DOHH2 (cell line): ENCODE data around the gene METTL24.

ENCODE experiments used
- H3F3A ChIP-seq: fragments of 200-600 bp; sonication (generic), shearing (Covaris generic); 2 replicates; pipeline ENCODE4 v1.6.0; 2016; ENCODE audit warnings: antibody characterized with exemption, mild to moderate bottlenecking; ENCODE audit not compliant: control insufficient read depth, insufficient read depth
- H3K27ac ChIP-seq: fragments of 200-600 bp; sonication (generic); 2 replicates; pipeline ENCODE4 v1.5.1; 2014; ENCODE audit warnings: low read depth, mild to moderate bottlenecking, low read length, moderate library complexity
- H3K27me3 ChIP-seq: fragments of 200-600 bp; sonication (generic); 2 replicates; pipeline ENCODE4 v1.6.1; 2014; ENCODE audit warnings: mild to moderate bottlenecking, low read length, mixed read lengths; ENCODE audit not compliant: control insufficient read depth
- H3K36me3 ChIP-seq: fragments of 200-600 bp; sonication (generic); 2 replicates; pipeline ENCODE4 v1.6.1; 2014; ENCODE audit warnings: mild to moderate bottlenecking, low read length, moderate library complexity, mixed read lengths; ENCODE audit not compliant: control insufficient read depth
- H3K4me1 ChIP-seq: fragments of 200-600 bp; sonication (generic); 2 replicates; pipeline ENCODE4 v1.6.1; 2014; ENCODE audit warnings: mild to moderate bottlenecking, low read length, mixed read lengths; ENCODE audit not compliant: control insufficient read depth
- H3K4me2 ChIP-seq: fragments of 200-600 bp; sonication (generic); 2 replicates; pipeline ENCODE4 v1.6.0; 2014; ENCODE audit warnings: mild to moderate bottlenecking, low read length, moderate library complexity
- H3K4me3 ChIP-seq: fragments of 200-600 bp; sonication (generic); 2 replicates; pipeline ENCODE4 v1.5.1; 2014; ENCODE audit warnings: mild to moderate bottlenecking, low read length, mixed read lengths
- H3K79me2 ChIP-seq: fragments of 200-600 bp; sonication (generic); 2 replicates; pipeline ENCODE4 v1.6.1; 2014; ENCODE audit warnings: mild to moderate bottlenecking, low read length, mixed read lengths; ENCODE audit not compliant: control insufficient read depth
- H3K9me2 ChIP-seq: fragments of 200-600 bp; sonication (generic); replicated peaks from 2 replicates; pipeline ENCODE4 v1.6.1; 2014; ENCODE audit warnings: mild to moderate bottlenecking, low read length, mixed read lengths; ENCODE audit not compliant: control insufficient read depth
- H3K9me3 ChIP-seq: fragments of 200-600 bp; sonication (generic); 2 replicates; pipeline ENCODE4 v1.6.1; 2014; ENCODE audit warnings: antibody characterized with exemption, low read length, mixed read lengths; ENCODE audit not compliant: control insufficient read depth, insufficient read depth
- H4K20me1 ChIP-seq: fragments of 200-600 bp; sonication (generic); 2 replicates; pipeline ENCODE4 v1.6.0; 2014; ENCODE audit warnings: low read depth, mild to moderate bottlenecking, antibody characterized with exemption, low read length, moderate library complexity; ENCODE audit not compliant: control insufficient read depth, insufficient read depth
- EZH2phosphoT487 ChIP-seq: fragments of 200-600 bp; sonication (generic); IDR thresholded peaks from 2 replicates; pipeline ENCODE4 v1.6.1; 2017; ENCODE audit warnings: borderline replicate concordance, mild to moderate bottlenecking, antibody characterized with exemption, low read length, moderate library complexity, mixed read lengths
- TF ChIP-seq, protein P1 (sequence below): fragments of 200-600 bp; sonication (generic); IDR thresholded peaks from one replicate; pipeline ENCODE4 v1.5.1; 2014; ENCODE audit warnings: antibody characterized with exemption, mild to moderate bottlenecking, low read depth, low read length; ENCODE audit not compliant: poor library complexity, severe bottlenecking

Gene METTL24

DNA sequence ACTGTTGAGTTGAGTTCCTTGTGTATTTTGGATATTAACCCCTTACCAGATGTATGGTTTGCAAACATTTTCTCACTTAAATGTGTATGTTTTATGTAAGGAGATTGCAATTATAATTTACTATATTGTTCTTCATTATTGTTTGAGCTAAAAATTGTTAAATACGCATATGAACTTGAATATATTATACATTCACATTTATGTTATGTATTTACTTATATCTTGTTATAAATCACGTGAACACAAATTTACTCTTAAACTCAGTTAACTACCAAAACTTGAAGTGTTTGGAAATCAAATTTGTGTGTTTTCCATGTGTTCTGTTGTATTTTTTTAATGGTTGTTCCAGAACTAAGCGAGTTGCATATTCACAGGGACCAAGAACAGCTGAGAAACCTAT, 159.6 kb downstream of the METTL24 start:
- TF ChIP-seq, protein P1, sequence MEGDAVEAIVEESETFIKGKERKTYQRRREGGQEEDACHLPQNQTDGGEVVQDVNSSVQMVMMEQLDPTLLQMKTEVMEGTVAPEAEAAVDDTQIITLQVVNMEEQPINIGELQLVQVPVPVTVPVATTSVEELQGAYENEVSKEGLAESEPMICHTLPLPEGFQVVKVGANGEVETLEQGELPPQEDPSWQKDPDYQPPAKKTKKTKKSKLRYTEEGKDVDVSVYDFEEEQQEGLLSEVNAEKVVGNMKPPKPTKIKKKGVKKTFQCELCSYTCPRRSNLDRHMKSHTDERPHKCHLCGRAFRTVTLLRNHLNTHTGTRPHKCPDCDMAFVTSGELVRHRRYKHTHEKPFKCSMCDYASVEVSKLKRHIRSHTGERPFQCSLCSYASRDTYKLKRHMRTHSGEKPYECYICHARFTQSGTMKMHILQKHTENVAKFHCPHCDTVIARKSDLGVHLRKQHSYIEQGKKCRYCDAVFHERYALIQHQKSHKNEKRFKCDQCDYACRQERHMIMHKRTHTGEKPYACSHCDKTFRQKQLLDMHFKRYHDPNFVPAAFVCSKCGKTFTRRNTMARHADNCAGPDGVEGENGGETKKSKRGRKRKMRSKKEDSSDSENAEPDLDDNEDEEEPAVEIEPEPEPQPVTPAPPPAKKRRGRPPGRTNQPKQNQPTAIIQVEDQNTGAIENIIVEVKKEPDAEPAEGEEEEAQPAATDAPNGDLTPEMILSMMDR, result no peak
- no peak for TF ChIP-seq EZH2phosphoT487
- H3K4me2 ChIP-seq, result no peak overlapping the region

DNA sequence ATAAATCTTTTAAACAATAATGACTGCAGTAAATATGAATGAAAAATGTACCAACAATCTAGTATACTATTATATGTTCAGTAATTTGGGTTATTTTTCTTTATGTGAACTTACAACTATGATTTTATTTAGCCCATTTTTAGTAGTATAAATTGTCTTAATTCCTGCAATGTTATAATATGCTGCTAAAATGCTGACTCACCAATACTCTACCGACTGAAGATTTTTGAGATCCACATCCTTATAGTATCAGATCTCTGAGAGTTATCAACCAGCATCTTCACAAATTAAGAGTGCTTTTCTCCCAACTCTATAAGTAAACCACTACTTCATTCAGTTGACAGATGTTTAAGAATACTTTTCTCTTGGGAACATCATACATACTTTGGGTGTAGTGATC, 161.3 kb downstream of the METTL24 start:
- Histone ChIP-seq H3K27me3 (no peaks in the 10 kb centered on the region), H3K9me3 (no peaks in the 10 kb centered on the region), H3K79me2 (peaks cover 85% of the 10 kb centered on the region), H3K4me1 (peaks cover 35% of the 10 kb centered on the region), H4K20me1 (no peaks in the 10 kb centered on the region), H3K27ac (no peak overlapping the region), H3K4me3 (no peak overlapping the region), H3K9me2 (no peaks in the 10 kb centered on the region), H3F3A (peaks cover 2% of the 10 kb centered on the region; the same call in 1 of the 2 replicates), H3K4me2 (no peak overlapping the region), H3K36me3 (peaks cover 33% of the 10 kb centered on the region)
- TF ChIP-seq, protein P1, result no peak
- TF ChIP-seq EZH2phosphoT487, result no peak

More for the DNA sequence above, 159.6 kb downstream of the METTL24 start:
- peaks cover 45% of the 10 kb centered on the region for H3K4me1 ChIP-seq
- no peaks in the 10 kb centered on the region for H3K27me3 ChIP-seq
- H3K27ac ChIP-seq, result no peak overlapping the region
- H3F3A ChIP-seq, result peaks cover 10% of the 10 kb centered on the region
- H3K4me3 ChIP-seq, result no peak overlapping the region
- peaks cover 34% of the 10 kb centered on the region for H3K36me3 ChIP-seq
- H3K9me3 ChIP-seq, result no peaks in the 10 kb centered on the region
- H3K79me2 ChIP-seq, result peaks cover 92% of the 10 kb centered on the region
- H4K20me1 ChIP-seq, result no peaks in the 10 kb centered on the region
- no peaks in the 10 kb centered on the region for H3K9me2 ChIP-seq

DNA sequence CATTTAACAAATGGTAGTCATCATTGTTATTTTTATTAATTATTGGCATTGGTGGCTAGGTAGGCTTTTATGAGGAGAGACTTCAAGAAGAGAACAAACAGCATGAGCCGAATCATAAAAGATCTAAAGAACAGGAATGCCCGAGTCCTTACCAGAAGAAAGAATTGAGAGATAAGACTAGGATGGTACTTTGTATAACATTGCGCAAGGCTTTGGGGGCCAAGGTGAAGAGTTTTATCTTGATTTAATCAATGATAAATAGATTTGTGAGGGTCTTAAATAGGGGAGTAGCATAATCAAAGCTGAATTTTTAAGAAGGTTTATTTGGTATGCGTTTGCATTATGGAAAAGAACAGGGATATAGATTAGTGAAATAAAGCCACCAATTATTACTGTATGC, 162.5 kb downstream of the METTL24 start:
- Histone ChIP-seq H3K4me2 (no peak overlapping the region), H3K9me2 (no peaks in the 10 kb centered on the region), H3K36me3 (peaks cover 33% of the 10 kb centered on the region), H3K27ac (no peak overlapping the region), H3K79me2 (peaks cover 84% of the 10 kb centered on the region), H3K27me3 (no peaks in the 10 kb centered on the region), H3K9me3 (no peaks in the 10 kb centered on the region), H4K20me1 (no peaks in the 10 kb centered on the region), H3K4me3 (no peak overlapping the region), H3K4me1 (peaks cover 23% of the 10 kb centered on the region), H3F3A (no peaks in the 10 kb centered on the region)
- TF ChIP-seq, protein P1, result no peak
- TF ChIP-seq EZH2phosphoT487, result no peak
